WTC11 (cell line): ENCODE data around the gene PCYOX1L. TPM values are rescaled to one million over a fixed set of nuclear protein-coding genes. Genes with fewer than 3 reads are reported as not detected.

Source experiments
- ATAC-seq: fragments of 200-7000 bp; cut with Tn5 transposase; 2 replicates; pipeline ENCODE4 v1.10.0; 2021; ENCODE audit warnings: mild to moderate bottlenecking, moderate library complexity
- CTCF ChIA-PET: fragments of 300-600 bp; sonication (Branson Sonifier 250); formaldehyde crosslinking; loops from one replicate; lab custom pipeline; 2021; ENCODE audit warnings: antibody characterized with exemption; lab: Charles Lee
- POLR2A ChIA-PET: fragments of 350-600 bp; sonication (Branson Sonifier 250); formaldehyde crosslinking; loops from one replicate; lab custom pipeline; 2021; ENCODE audit warnings: antibody characterized with exemption; lab: Charles Lee
- DNase-seq: peaks from one replicate; pipeline ENCODE4 v3.0.0; 2021; ENCODE audit warnings: low spot score
- H3K27ac Mint-ChIP-seq: 2 replicates; pipeline ENCODE4 v1.8.0; 2021; ENCODE audit warnings: mixed read lengths
- H3K27me3 Mint-ChIP-seq: 2 replicates; pipeline ENCODE4 v1.8.0; 2021; ENCODE audit warnings: low read depth, mild to moderate bottlenecking, moderate library complexity, mixed read lengths
- H3K36me3 Mint-ChIP-seq: 2 replicates; pipeline ENCODE4 v1.8.0; 2021; ENCODE audit warnings: mixed read lengths
- H3K4me1 Mint-ChIP-seq: 2 replicates; pipeline ENCODE4 v1.8.0; 2022; ENCODE audit warnings: mixed read lengths
- H3K4me3 Mint-ChIP-seq: 2 replicates; pipeline ENCODE4 v1.8.0; 2021; ENCODE audit warnings: mild to moderate bottlenecking, moderate library complexity, mixed read lengths
- H3K9me3 Mint-ChIP-seq: 2 replicates; pipeline ENCODE4 v1.8.0; 2021; ENCODE audit warnings: mixed read lengths
- ATF3 ChIP-seq: sonication (generic); formaldehyde crosslinking; conservative IDR thresholded peaks from 2 replicates; pipeline ENCODE4 v1.8.1; 2022; ENCODE audit warnings: mild to moderate bottlenecking, missing genetic modification reagents
- ATF6 ChIP-seq: sonication (generic); formaldehyde crosslinking; IDR thresholded peaks from 2 replicates; pipeline ENCODE4 v1.8.1; 2023; ENCODE audit warnings: mild to moderate bottlenecking, missing genetic modification reagents
- CREB1 ChIP-seq: sonication (generic); formaldehyde crosslinking; IDR thresholded peaks from 2 replicates; pipeline ENCODE4 v1.8.0; 2023; ENCODE audit warnings: mild to moderate bottlenecking, missing genetic modification reagents
- CREM ChIP-seq: sonication (generic); formaldehyde crosslinking; IDR thresholded peaks from 2 replicates; pipeline ENCODE4 v1.8.1; 2022; ENCODE audit warnings: mild to moderate bottlenecking, missing genetic modification reagents, moderate library complexity
- E2F5 ChIP-seq: sonication (generic); formaldehyde crosslinking; IDR thresholded peaks from 2 replicates; pipeline ENCODE4 v1.8.1; 2022; ENCODE audit warnings: mild to moderate bottlenecking, moderate library complexity, missing genetic modification reagents
- ESRRA ChIP-seq: sonication (generic); formaldehyde crosslinking; IDR thresholded peaks from 2 replicates; pipeline ENCODE4 v1.8.1; 2022; ENCODE audit warnings: mild to moderate bottlenecking, missing genetic modification reagents, borderline replicate concordance
- ETV6 ChIP-seq: sonication (generic); formaldehyde crosslinking; IDR thresholded peaks from 2 replicates; pipeline ENCODE4 v1.8.1; 2022; ENCODE audit warnings: mild to moderate bottlenecking, missing genetic modification reagents
- GRHL2 ChIP-seq: fragments of 250-450 bp; sonication (Bioruptor Pico); IDR thresholded peaks from 2 replicates; pipeline ENCODE4 v1.8.0; 2022; ENCODE audit warnings: mild to moderate bottlenecking, moderate library complexity; ENCODE audit not compliant: insufficient replicate concordance, severe bottlenecking
- HMGA2 ChIP-seq: fragments of 250-450 bp; sonication (Bioruptor Pico); IDR thresholded peaks from 2 replicates; pipeline ENCODE4 v1.4.0; 2021; ENCODE audit warnings: mild to moderate bottlenecking, moderate library complexity
- KAT7 ChIP-seq: sonication (generic); formaldehyde crosslinking; IDR thresholded peaks from 2 replicates; pipeline ENCODE4 v1.8.1; 2023; ENCODE audit warnings: missing genetic modification reagents, mild to moderate bottlenecking, borderline replicate concordance
- MAX ChIP-seq: sonication (generic); formaldehyde crosslinking; IDR thresholded peaks from 2 replicates; pipeline ENCODE4 v1.8.0; 2022; ENCODE audit warnings: mild to moderate bottlenecking, missing genetic modification reagents
- NFYB ChIP-seq: sonication (generic); formaldehyde crosslinking; conservative IDR thresholded peaks from 2 replicates; pipeline ENCODE4 v1.8.0; 2022; ENCODE audit warnings: low read depth, missing genetic modification reagents
- OVOL2 ChIP-seq: fragments of 250-450 bp; sonication (Bioruptor Pico); IDR thresholded peaks from 2 replicates; pipeline ENCODE4 v1.9.0; 2021; ENCODE audit warnings: mild to moderate bottlenecking, borderline replicate concordance
- RELA ChIP-seq: sonication (generic); formaldehyde crosslinking; IDR thresholded peaks from 2 replicates; pipeline ENCODE4 v1.8.1; 2022; ENCODE audit warnings: missing genetic modification reagents, mild to moderate bottlenecking, borderline replicate concordance
- TP53 ChIP-seq: sonication (generic); formaldehyde crosslinking; IDR thresholded peaks from 2 replicates; pipeline ENCODE4 v1.8.1; 2023; ENCODE audit warnings: mild to moderate bottlenecking, missing genetic modification reagents
- ZNF396 ChIP-seq: fragments of 250-450 bp; sonication (Bioruptor Pico); IDR thresholded peaks from 2 replicates; pipeline ENCODE4 v1.8.0; 2021; ENCODE audit warnings: mild to moderate bottlenecking, moderate library complexity, borderline replicate concordance
- ZNF416 ChIP-seq: fragments of 250-450 bp; sonication (Bioruptor Pico); IDR thresholded peaks from 2 replicates; pipeline ENCODE4 v1.9.0; 2021; ENCODE audit warnings: mild to moderate bottlenecking, inconsistent platforms
- ZNF532 ChIP-seq: fragments of 250-450 bp; sonication (Bioruptor Pico); IDR thresholded peaks from 2 replicates; pipeline ENCODE4 v1.9.0; 2021; ENCODE audit warnings: mild to moderate bottlenecking, borderline replicate concordance
- total RNA-seq: library from RNA; stranded (reverse); gene quantifications from 3 replicates; pipeline ENCODE4 v1.2.3, GENCODE V29; 2021

PCYOX1L gene
- total RNA-seq, 1 experiment from 2014 or later: 8.1 TPM

GRCh38 chr5:149310488-149310887 is 47.4 kb upstream of the PCYOX1L start (continued):
- no peak for TF ChIP-seq ZNF532 (CRISPR knock-in tag)
- no peak for TF ChIP-seq ZNF416
- no peak for TF ChIP-seq HMGA2 (CRISPR knock-in tag)
- no peak for TF ChIP-seq MAX (CRISPR knock-in tag)
- TF ChIP-seq CREM (CRISPR knock-in tag): no peak
- TF ChIP-seq GRHL2 (CRISPR knock-in tag): no peak
- no peak for TF ChIP-seq ETV6 (CRISPR knock-in tag)

GRCh38 chr5:149310947-149311658 is 46.7 kb upstream of the PCYOX1L start:
- no peak for TF ChIP-seq ATF3 (CRISPR knock-in tag)
- no peak for TF ChIP-seq ESRRA (CRISPR knock-in tag)
- TF ChIP-seq ATF6 (CRISPR knock-in tag): no peak
- TF ChIP-seq TP53 (CRISPR knock-in tag): no peak
- TF ChIP-seq NFYB (CRISPR knock-in tag): no peak
- no peak for TF ChIP-seq CREB1 (CRISPR knock-in tag)
- H3K27me3 Mint-ChIP-seq: no peaks in the 10 kb centered on the region; the same call in 1 of the 2 replicates
- DNase-seq: no peak
- H3K36me3 Mint-ChIP-seq: no peaks in the 10 kb centered on the region
- peaks cover 18% of the 10 kb centered on the region for H3K4me1 Mint-ChIP-seq
- no peaks in the 10 kb centered on the region for H3K9me3 Mint-ChIP-seq
- CTCF ChIA-PET: interaction anchor here (0.6 to 1.3 kb wide), 9 partner anchors 9 to 308 kb away, joined by 3 to 5 read pairs (median 3); no protein-coding TSS in a partner anchor
- POLR2A ChIA-PET: no interaction called here
- H3K27ac Mint-ChIP-seq: no peak overlapping the region; the same call in 1 of the 2 replicates
- ATAC-seq: peak; percentile 87
- H3K4me3 Mint-ChIP-seq: no peak overlapping the region

GRCh38 chr5:149313151-149313841 is 44.5 kb upstream of the PCYOX1L start:
- ATAC-seq (no peak), DNase-seq (no peak)
- CTCF ChIA-PET: interaction anchor here (0.8 kb wide), 1 partner anchor 59 kb away, joined by 3 read pairs; no protein-coding TSS in a partner anchor
- Mint-ChIP-seq H3K4me3 (no peak overlapping the region), H3K36me3 (no peaks in the 10 kb centered on the region), H3K27ac (no peak overlapping the region), H3K9me3 (no peaks in the 10 kb centered on the region), H3K27me3 (no peaks in the 10 kb centered on the region; the same call in 1 of the 2 replicates), H3K4me1 (peaks cover 27% of the 10 kb centered on the region)
- POLR2A ChIA-PET: interaction anchor here (0.5 kb wide), 1 partner anchor 42 kb away, joined by 3 read pairs; no protein-coding TSS in a partner anchor
- TF ChIP-seq KAT7 (CRISPR knock-in tag): no peak
- TF ChIP-seq ZNF396 (CRISPR knock-in tag): no peak
- TF ChIP-seq ATF3 (CRISPR knock-in tag): no peak
- TF ChIP-seq RELA (CRISPR knock-in tag): no peak
- TF ChIP-seq ZNF532 (CRISPR knock-in tag): no peak
- no peak for TF ChIP-seq E2F5 (CRISPR knock-in tag)
- TF ChIP-seq OVOL2 (CRISPR knock-in tag): no peak
